GM12891 (cell line): ENCODE measurements around the gene NMNAT3.

Experiments used
- POLR2A ChIP-seq: IDR thresholded peaks from 2 replicates; pipeline ENCODE4 v1.6.1; 2011; ENCODE audit warnings: low read depth, low read length, control low read depth
- POLR2AphosphoS5 ChIP-seq: IDR thresholded peaks from 2 replicates; pipeline ENCODE4 v1.6.1; 2011; ENCODE audit warnings: low read depth, low read length, control low read depth
- POU2F2 ChIP-seq: IDR thresholded peaks from 2 replicates; pipeline ENCODE4 v1.6.1; 2011; ENCODE audit warnings: low read depth, mild to moderate bottlenecking, control low read depth, low read length, moderate library complexity
- TAF1 ChIP-seq: IDR thresholded peaks from 2 replicates; pipeline ENCODE4 v1.6.1; 2011; ENCODE audit warnings: low read depth, low read length, control low read depth

- TF ChIP-seq POLR2A (no peak), POLR2AphosphoS5 (no peak), TAF1 (no peak), POU2F2 (no peak)
Measured at GRCh38 chr3:139686624-139687023, 8.9 kb upstream of the NMNAT3 start.
